ENCODE data around the gene RBM42. TPM values are rescaled to one million over a fixed set of nuclear protein-coding genes. Genes with fewer than 3 reads are reported as not detected.

RBM42 gene
- total and polyA plus RNA-seq, 2 of the 13 experiments (the other 11 are each of a cell fraction or from before 2014, with no cell fraction given): 27.2 to 55.3 TPM

GRCh38 chr19:35628565-35629331 lies at the start of gene RBM42 (continued):
- TF ChIP-seq ZHX2 (IDR thresholded peaks at IDR 0.05; ENCODE audit: low read depth) (peak; percentile 97), ZHX2 (CRISPR knock-in tag; IDR thresholded peaks at IDR 0.05; ENCODE audit: borderline replicate concordance) (no peak), FOXK1 (CRISPR knock-in tag; IDR thresholded peaks at IDR 0.05; ENCODE audit: borderline replicate concordance, low read depth) (peak; percentile 95; the same call in 1 of the 2 replicates), SALL1 (CRISPR knock-in tag; IDR thresholded peaks at IDR 0.05) (peak; percentile 70), JARID2 (CRISPR knock-in tag; IDR thresholded peaks at IDR 0.05; ENCODE audit: insufficient replicate concordance) (no peak), ZNF644 (CRISPR knock-in tag; IDR thresholded peaks at IDR 0.05; ENCODE audit: low read depth) (no peak), KAT8 (CRISPR knock-in tag; IDR thresholded peaks at IDR 0.05) (peak; percentile 99), ZNF691 (CRISPR knock-in tag; IDR thresholded peaks at IDR 0.05; ENCODE audit: borderline replicate concordance, low read depth) (peak; percentile 22; the same call in 1 of the 2 replicates), ZNF274 (CRISPR knock-in tag; IDR thresholded peaks at IDR 0.05) (no peak), MBNL3 (CRISPR knock-in tag; conservative IDR thresholded peaks at IDR 0.05) (no peak), ZNF101 (CRISPR knock-in tag; IDR thresholded peaks at IDR 0.05; ENCODE audit: borderline replicate concordance, low read depth) (no peak), ELF1 (CRISPR knock-in tag; IDR thresholded peaks at IDR 0.05) (peak; percentile 88)
- TF ChIP-seq, protein P1, sequence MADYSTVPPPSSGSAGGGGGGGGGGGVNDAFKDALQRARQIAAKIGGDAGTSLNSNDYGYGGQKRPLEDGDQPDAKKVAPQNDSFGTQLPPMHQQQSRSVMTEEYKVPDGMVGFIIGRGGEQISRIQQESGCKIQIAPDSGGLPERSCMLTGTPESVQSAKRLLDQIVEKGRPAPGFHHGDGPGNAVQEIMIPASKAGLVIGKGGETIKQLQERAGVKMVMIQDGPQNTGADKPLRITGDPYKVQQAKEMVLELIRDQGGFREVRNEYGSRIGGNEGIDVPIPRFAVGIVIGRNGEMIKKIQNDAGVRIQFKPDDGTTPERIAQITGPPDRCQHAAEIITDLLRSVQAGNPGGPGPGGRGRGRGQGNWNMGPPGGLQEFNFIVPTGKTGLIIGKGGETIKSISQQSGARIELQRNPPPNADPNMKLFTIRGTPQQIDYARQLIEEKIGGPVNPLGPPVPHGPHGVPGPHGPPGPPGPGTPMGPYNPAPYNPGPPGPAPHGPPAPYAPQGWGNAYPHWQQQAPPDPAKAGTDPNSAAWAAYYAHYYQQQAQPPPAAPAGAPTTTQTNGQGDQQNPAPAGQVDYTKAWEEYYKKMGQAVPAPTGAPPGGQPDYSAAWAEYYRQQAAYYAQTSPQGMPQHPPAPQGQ (CRISPR knock-in tag; IDR thresholded peaks at IDR 0.05; ENCODE audit: borderline replicate concordance): no peak
- TF ChIP-seq, protein P2, sequence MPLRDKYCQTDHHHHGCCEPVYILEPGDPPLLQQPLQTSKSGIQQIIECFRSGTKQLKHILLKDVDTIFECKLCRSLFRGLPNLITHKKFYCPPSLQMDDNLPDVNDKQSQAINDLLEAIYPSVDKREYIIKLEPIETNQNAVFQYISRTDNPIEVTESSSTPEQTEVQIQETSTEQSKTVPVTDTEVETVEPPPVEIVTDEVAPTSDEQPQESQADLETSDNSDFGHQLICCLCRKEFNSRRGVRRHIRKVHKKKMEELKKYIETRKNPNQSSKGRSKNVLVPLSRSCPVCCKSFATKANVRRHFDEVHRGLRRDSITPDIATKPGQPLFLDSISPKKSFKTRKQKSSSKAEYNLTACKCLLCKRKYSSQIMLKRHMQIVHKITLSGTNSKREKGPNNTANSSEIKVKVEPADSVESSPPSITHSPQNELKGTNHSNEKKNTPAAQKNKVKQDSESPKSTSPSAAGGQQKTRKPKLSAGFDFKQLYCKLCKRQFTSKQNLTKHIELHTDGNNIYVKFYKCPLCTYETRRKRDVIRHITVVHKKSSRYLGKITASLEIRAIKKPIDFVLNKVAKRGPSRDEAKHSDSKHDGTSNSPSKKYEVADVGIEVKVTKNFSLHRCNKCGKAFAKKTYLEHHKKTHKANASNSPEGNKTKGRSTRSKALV (CRISPR knock-in tag; IDR thresholded peaks at IDR 0.05): no peak
- TF ChIP-seq, protein P3, sequence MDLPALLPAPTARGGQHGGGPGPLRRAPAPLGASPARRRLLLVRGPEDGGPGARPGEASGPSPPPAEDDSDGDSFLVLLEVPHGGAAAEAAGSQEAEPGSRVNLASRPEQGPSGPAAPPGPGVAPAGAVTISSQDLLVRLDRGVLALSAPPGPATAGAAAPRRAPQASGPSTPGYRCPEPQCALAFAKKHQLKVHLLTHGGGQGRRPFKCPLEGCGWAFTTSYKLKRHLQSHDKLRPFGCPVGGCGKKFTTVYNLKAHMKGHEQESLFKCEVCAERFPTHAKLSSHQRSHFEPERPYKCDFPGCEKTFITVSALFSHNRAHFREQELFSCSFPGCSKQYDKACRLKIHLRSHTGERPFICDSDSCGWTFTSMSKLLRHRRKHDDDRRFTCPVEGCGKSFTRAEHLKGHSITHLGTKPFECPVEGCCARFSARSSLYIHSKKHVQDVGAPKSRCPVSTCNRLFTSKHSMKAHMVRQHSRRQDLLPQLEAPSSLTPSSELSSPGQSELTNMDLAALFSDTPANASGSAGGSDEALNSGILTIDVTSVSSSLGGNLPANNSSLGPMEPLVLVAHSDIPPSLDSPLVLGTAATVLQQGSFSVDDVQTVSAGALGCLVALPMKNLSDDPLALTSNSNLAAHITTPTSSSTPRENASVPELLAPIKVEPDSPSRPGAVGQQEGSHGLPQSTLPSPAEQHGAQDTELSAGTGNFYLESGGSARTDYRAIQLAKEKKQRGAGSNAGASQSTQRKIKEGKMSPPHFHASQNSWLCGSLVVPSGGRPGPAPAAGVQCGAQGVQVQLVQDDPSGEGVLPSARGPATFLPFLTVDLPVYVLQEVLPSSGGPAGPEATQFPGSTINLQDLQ (CRISPR knock-in tag; IDR thresholded peaks at IDR 0.05): no peak
